Activated CD8-positive, alpha-beta T cell treated with anti-CD3 and anti-CD28 coated beads, Interleukin-2, amount 10 ng/mL, durations not matched to agents 7 days and 5 days (primary cell): Measurements from ENCODE around the gene CABLES1. TPM values are rescaled to one million over a fixed set of nuclear protein-coding genes. Genes with fewer than 3 reads are reported as not detected.
"Not testable (repeated sequence)": the region's sequence is repeated elsewhere in the genome, so short reads cannot be mapped to it uniquely, and the experiment has no call there.

ENCODE experiments used
- ATAC-seq: fragments of 150-1000 bp; cut with Tn5 transposase; one replicate; pipeline ENCODE4 v1.10.0; 2021; ENCODE audit warnings: moderate library complexity
- CTCF ChIA-PET: fragments of 350-600 bp; sonication (Branson Sonifier 250); formaldehyde crosslinking; loops from one replicate; lab custom pipeline; 2021; ENCODE audit warnings: antibody characterized with exemption; lab: Charles Lee
- POLR2A ChIA-PET: fragments of 350-600 bp; sonication (Branson Sonifier 250); formaldehyde crosslinking; loops from one replicate; lab custom pipeline; 2021; ENCODE audit warnings: antibody characterized with exemption; lab: Charles Lee
- DNase-seq: peaks from one replicate; pipeline ENCODE4 v3.0.0-alpha.2; 2020
- H3K27ac Mint-ChIP-seq: one replicate; pipeline ENCODE4 v1.8.0; 2021; ENCODE audit warnings: mild to moderate bottlenecking, mixed read lengths
- H3K27me3 Mint-ChIP-seq: one replicate; pipeline ENCODE4 v1.8.0; 2021; ENCODE audit warnings: low read depth, mixed read lengths
- H3K36me3 Mint-ChIP-seq: one replicate; pipeline ENCODE4 v1.8.0; 2021; ENCODE audit warnings: low read depth, mixed read lengths
- H3K4me1 Mint-ChIP-seq: one replicate; pipeline ENCODE4 v1.8.0; 2021; ENCODE audit warnings: low read depth, mixed read lengths
- H3K4me3 Mint-ChIP-seq: one replicate; pipeline ENCODE4 v1.8.0; 2021; ENCODE audit warnings: mild to moderate bottlenecking, mixed read lengths
- H3K9me3 Mint-ChIP-seq: one replicate; pipeline ENCODE4 v1.8.0; 2022; ENCODE audit warnings: mixed read lengths; ENCODE audit not compliant: insufficient read depth
- total RNA-seq, 2 experiments: library from RNA; stranded (reverse); gene quantifications; one replicate each; pipeline ENCODE4 v1.2.3, GENCODE V29; 2021

Gene CABLES1
- total RNA-seq, 2 experiments from 2014 or later: 2.3 to 2.7 TPM

DNA sequence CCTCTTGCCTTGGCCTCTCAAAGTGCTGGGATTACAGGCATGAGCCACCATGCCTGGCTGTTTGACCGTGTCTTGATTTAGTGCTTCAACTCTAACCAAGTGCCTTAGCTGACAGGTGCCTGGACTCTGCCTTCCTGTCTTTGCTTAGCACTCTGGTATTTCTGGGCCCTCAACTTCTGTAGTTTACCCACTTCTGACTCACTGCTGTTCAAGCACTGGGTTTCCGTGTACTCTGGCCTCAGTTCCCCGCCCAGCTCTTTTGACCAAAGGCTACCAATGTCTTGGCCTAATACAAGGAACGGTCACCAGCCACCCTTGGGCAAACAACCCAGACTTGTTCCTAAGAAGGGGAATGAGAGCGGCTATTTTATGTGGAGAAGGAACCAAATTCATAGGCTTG is 35.7 kb upstream of the CABLES1 start:
- no peaks in the 10 kb centered on the region for H3K27me3 Mint-ChIP-seq
- H3K36me3 Mint-ChIP-seq: no peaks in the 10 kb centered on the region
- H3K27ac Mint-ChIP-seq: no peak overlapping the region
- ATAC-seq (no peak), DNase-seq (no peak)
- H3K4me1 Mint-ChIP-seq: peaks cover 7% of the 10 kb centered on the region
- no peaks in the 10 kb centered on the region for H3K9me3 Mint-ChIP-seq
- ChIA-PET POLR2A (no interaction called here), CTCF (no interaction called here)
- no peak overlapping the region for H3K4me3 Mint-ChIP-seq

GRCh38 chr18:23101861-23102432 is 33.3 kb upstream of the CABLES1 start:
- H3K36me3 Mint-ChIP-seq: no peaks in the 10 kb centered on the region
- ATAC-seq (no peak), DNase-seq (no peak)
- H3K9me3 Mint-ChIP-seq: no peaks in the 10 kb centered on the region
- H3K27me3 Mint-ChIP-seq: peaks cover 4% of the 10 kb centered on the region
- H3K4me1 Mint-ChIP-seq: no peaks in the 10 kb centered on the region
- no peak overlapping the region for H3K4me3 Mint-ChIP-seq
- no peak overlapping the region for H3K27ac Mint-ChIP-seq
- ChIA-PET CTCF (no interaction called here), POLR2A (no interaction called here)

DNA sequence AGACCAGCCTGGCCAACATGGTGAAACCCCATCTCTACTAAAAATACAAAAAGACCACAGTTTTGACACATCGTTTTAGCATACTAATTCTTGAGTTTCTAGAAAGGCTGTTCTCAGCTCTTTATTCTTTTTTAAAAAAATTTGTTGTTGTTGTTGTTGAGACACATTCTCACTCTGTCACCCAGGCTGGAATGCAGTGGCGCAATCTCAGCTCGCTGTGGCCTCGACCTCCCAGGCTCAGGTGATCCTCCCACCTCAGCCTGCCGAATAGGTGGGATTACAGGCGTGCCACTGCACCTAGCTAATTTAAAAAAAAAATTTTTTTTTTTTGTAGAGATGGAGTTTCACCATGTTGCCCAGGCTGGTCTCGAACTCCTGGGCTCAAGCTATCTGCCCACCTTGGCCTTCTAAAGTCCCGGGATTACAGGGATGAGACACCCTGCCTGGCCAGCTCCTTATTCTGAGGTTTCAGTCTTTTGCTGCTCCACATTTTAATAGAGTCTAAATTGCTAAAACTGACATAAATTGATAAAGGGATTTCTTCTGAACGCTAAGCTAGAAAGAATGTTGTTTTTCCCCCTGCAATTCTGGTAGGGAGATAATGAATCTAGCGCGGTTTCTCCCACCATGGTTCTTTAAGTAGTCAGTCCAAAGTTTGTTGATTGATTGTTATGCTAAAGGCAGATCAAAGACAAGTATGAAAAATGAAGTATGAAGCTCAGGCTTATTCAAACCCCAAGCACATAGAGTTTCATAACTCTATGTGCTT is 32.6 kb upstream of the CABLES1 start:
- no peak overlapping the region for H3K27ac Mint-ChIP-seq
- POLR2A ChIA-PET: no interaction called here
- H3K27me3 Mint-ChIP-seq: peaks cover 4% of the 10 kb centered on the region
- H3K36me3 Mint-ChIP-seq: no peaks in the 10 kb centered on the region
- CTCF ChIA-PET: interaction anchor here (0.8 to 1.1 kb wide), 2 partner anchors 282 to 309 kb away, joined by 3 read pairs; no protein-coding TSS in a partner anchor
- no peaks in the 10 kb centered on the region for H3K9me3 Mint-ChIP-seq
- H3K4me3 Mint-ChIP-seq: no peak overlapping the region
- ATAC-seq (no peak), DNase-seq (no peak)
- H3K4me1 Mint-ChIP-seq: no peaks in the 10 kb centered on the region

DNA sequence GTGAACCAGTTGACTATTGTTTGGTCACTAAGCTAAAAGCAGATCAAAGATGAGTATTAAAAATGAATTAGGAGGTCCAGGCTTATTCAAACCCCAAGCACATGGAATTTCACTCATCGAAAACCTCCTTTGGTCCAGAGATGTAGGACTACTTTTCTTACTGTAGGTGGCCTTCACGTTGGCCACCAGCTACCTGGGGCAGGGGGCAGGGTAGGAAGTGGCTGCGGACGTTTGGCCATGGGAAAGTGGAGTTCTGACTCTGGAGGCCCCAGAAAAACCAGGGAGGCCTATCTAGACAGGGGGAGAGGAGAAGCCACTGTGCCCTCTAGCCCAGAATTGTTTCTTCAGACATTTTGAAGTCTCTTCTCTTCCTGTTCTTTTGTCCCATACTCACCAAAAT is 31.8 kb upstream of the CABLES1 start:
- CTCF ChIA-PET: interaction anchor here (0.8 to 1.1 kb wide), 2 partner anchors 282 to 308 kb away, joined by 3 read pairs; no protein-coding TSS in a partner anchor
- no peaks in the 10 kb centered on the region for H3K36me3 Mint-ChIP-seq
- no peak overlapping the region for H3K4me3 Mint-ChIP-seq
- H3K9me3 Mint-ChIP-seq: no peaks in the 10 kb centered on the region
- DNase-seq: no peak
- ATAC-seq: no peak
- POLR2A ChIA-PET: no interaction called here
- peaks cover 4% of the 10 kb centered on the region for H3K27me3 Mint-ChIP-seq
- H3K27ac Mint-ChIP-seq: no peak overlapping the region
- no peaks in the 10 kb centered on the region for H3K4me1 Mint-ChIP-seq

DNA sequence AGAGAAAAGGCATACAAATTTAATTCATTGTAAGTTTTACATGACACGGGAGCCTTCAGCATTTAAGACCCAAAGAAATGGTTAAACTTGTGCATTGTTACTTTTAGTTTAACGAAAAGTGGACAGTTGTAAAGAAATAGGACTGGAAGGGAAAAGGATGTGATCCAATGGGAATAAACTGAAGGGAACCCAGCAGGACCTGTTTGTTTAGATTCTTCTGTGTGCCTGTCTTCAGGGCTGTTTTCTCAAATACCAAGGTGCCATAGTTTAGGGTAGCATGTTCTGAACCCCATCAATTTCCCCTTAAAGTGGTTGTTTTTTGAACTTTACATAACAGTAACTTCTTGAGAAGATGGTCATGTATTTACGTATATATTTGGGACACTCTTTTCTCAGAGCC is 30.3 kb upstream of the CABLES1 start:
- no peak for ATAC-seq
- Mint-ChIP-seq H3K4me1 (no peaks in the 10 kb centered on the region), H3K36me3 (no peaks in the 10 kb centered on the region), H3K4me3 (no peak overlapping the region), H3K27me3 (peaks cover 4% of the 10 kb centered on the region), H3K9me3 (no peaks in the 10 kb centered on the region), H3K27ac (no peak overlapping the region)
- ChIA-PET CTCF (no interaction called here), POLR2A (no interaction called here)
- no peak for DNase-seq

- H3K27ac Mint-ChIP-seq: no peak overlapping the region
- ATAC-seq: no peak
- no peak overlapping the region for H3K4me3 Mint-ChIP-seq
- ChIA-PET CTCF (no interaction called here), POLR2A (no interaction called here)
- peaks cover 4% of the 10 kb centered on the region for H3K27me3 Mint-ChIP-seq
- DNase-seq: no peak
- no peaks in the 10 kb centered on the region for H3K9me3 Mint-ChIP-seq
- no peaks in the 10 kb centered on the region for H3K36me3 Mint-ChIP-seq
- no peaks in the 10 kb centered on the region for H3K4me1 Mint-ChIP-seq
These were observed 29.6 kb upstream of the CABLES1 start for GRCh38 chr18:23105581-23106219.

- ChIA-PET CTCF (no interaction called here), POLR2A (no interaction called here)
- Mint-ChIP-seq H3K9me3 (no peaks in the 10 kb centered on the region), H3K27ac (no peak overlapping the region), H3K4me1 (no peaks in the 10 kb centered on the region), H3K36me3 (no peaks in the 10 kb centered on the region), H3K27me3 (peaks cover 4% of the 10 kb centered on the region), H3K4me3 (no peak overlapping the region)
- ATAC-seq (no peak), DNase-seq (no peak)
These were observed 28.7 kb upstream of the CABLES1 start for GRCh38 chr18:23106575-23106974.

- ChIA-PET CTCF (no interaction called here), POLR2A (no interaction called here)
- Mint-ChIP-seq H3K36me3 (no peaks in the 10 kb centered on the region), H3K27ac (no peak overlapping the region), H3K27me3 (peaks cover 7% of the 10 kb centered on the region), H3K4me1 (no peaks in the 10 kb centered on the region), H3K9me3 (no peaks in the 10 kb centered on the region), H3K4me3 (no peak overlapping the region)
- DNase-seq (no peak), ATAC-seq (no peak)
These were observed 27.6 kb upstream of the CABLES1 start for GRCh38 chr18:23107718-23108117.

DNA sequence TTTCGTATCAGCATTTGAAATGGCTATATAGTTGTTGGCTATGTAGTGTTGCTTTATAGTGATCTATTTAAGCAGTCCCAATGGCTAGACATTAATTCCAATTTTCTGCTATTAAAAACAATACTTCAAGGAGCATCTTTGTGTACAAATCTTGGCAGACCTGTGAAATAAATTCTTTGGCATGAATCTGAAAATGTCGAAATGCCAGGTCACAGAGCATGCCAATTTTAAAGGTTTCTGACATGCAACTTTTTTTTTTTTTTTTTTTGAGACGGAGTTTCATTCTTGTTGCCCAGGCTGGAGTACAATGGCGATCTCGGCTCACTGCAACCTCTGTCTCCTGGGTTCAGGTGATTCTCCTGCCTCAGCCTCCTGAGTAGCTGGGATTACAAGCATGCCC is 26.8 kb upstream of the CABLES1 start:
- DNase-seq (no peak), ATAC-seq (no peak)
- no peaks in the 10 kb centered on the region for H3K4me1 Mint-ChIP-seq
- H3K4me3 Mint-ChIP-seq: no peak overlapping the region
- no peak overlapping the region for H3K27ac Mint-ChIP-seq
- H3K36me3 Mint-ChIP-seq: no peaks in the 10 kb centered on the region
- ChIA-PET POLR2A (no interaction called here), CTCF (no interaction called here)
- H3K27me3 Mint-ChIP-seq: peaks cover 8% of the 10 kb centered on the region
- no peaks in the 10 kb centered on the region for H3K9me3 Mint-ChIP-seq

- ATAC-seq, H3K9me3 Mint-ChIP-seq, DNase-seq, H3K27ac Mint-ChIP-seq, H3K36me3 Mint-ChIP-seq, H3K4me1 Mint-ChIP-seq, CTCF ChIA-PET, H3K4me3 Mint-ChIP-seq, POLR2A ChIA-PET: not testable (repeated sequence)
- peaks cover 11% of the 10 kb centered on the region for H3K27me3 Mint-ChIP-seq
These were observed 26.1 kb upstream of the CABLES1 start for GRCh38 chr18:23109163-23109562.

GRCh38 chr18:23113576-23113975 is 21.7 kb upstream of the CABLES1 start:
- Mint-ChIP-seq H3K27me3 (peaks cover 23% of the 10 kb centered on the region), H3K9me3 (no peaks in the 10 kb centered on the region), H3K4me3 (no peak overlapping the region), H3K4me1 (peaks cover 13% of the 10 kb centered on the region), H3K36me3 (no peaks in the 10 kb centered on the region), H3K27ac (no peak overlapping the region)
- ATAC-seq: no peak
- ChIA-PET CTCF (interaction anchor here (1.0 to 1.4 kb wide), 2 partner anchors 16 to 18 kb away, joined by 4 read pairs; no protein-coding TSS in a partner anchor), POLR2A (no interaction called here)
- DNase-seq: no peak

DNA sequence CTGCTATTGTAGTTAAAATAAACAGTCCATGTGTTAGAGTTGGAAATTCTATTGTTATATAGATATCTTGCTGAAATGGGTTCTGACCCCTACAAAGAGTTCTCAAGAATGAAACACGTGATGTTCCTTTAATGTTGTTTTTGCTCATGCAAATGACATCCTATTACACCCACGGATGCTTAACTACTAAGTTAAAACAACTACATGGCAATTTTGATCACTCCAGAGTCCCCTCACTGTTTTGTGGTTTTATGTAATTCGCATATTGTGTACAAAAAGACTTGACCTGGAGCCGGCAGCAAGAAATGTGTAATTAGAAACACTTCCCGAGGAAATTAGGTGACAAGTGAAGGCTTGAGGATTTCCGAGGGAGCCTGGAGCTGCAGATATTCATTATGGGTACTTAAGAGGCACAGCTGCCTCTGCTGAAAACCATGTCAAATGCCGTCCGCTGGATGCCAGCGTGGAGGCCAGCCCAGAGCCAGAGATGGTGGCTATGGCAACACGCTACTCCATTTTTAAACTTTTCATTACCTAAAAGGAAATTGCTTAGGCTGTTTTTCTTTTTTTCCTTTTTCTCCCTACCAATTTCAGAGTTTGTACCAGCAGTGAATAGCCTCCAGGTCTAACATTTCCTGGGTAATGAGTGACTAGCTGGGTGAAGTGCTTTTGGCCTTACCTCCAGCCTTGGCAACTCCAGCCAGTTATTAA is 21.0 kb upstream of the CABLES1 start:
- Mint-ChIP-seq H3K4me1 (peaks cover 13% of the 10 kb centered on the region), H3K9me3 (no peaks in the 10 kb centered on the region), H3K27ac (no peak overlapping the region), H3K27me3 (peaks cover 24% of the 10 kb centered on the region), H3K4me3 (no peak overlapping the region), H3K36me3 (no peaks in the 10 kb centered on the region)
- no peak for ATAC-seq
- CTCF ChIA-PET: no interaction called here
- POLR2A ChIA-PET: no interaction called here
- no peak for DNase-seq
